Activated effector memory CD4-positive, alpha-beta T cell treated with Interleukin-2 at 50 U/mL for 16 hours (primary cell): Measurements from ENCODE around the gene MYRIP.
"Not testable (repeated sequence)": the region's sequence is repeated elsewhere in the genome, so short reads cannot be mapped to it uniquely, and the experiment has no call there.

Experiments used
- DNase-seq: peaks from one replicate; pipeline ENCODE4 v3.0.0-alpha.2; 2020

The MYRIP gene

DNA sequence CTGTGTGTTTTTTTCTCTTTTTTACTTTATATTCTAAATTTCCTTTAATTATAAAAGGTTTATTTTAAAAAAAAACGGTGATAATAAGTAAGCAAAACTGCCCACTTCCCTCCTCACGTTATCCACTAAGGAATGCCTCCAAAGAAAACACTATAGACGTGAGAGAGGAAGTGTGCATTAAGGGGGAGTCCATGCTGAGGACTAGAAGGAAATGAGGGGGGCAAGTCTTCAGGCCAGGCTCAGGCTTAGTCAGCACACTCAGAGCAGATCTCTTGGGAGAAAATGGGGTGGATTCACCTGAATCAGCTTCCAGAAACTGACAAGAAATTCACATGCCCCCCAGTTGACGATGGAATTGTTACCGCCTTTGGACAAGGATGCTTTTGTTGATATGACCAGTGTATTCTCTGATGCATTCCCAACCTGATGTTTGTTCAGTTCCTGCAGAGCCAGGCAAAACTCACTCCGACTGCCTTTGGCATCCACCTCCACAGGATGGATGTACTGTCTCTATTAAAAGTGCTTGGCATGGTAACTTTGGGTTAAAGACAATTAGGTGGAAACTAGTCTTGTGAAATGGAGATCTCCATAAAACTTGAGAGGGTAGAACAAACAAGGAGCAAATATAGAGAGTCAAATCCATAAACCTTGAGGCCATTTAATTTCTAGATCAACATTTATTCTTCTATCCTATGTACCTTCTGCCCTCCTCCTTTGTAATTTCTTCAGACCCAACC is 167.8 kb downstream of the MYRIP start:
- no peak for DNase-seq

DNA sequence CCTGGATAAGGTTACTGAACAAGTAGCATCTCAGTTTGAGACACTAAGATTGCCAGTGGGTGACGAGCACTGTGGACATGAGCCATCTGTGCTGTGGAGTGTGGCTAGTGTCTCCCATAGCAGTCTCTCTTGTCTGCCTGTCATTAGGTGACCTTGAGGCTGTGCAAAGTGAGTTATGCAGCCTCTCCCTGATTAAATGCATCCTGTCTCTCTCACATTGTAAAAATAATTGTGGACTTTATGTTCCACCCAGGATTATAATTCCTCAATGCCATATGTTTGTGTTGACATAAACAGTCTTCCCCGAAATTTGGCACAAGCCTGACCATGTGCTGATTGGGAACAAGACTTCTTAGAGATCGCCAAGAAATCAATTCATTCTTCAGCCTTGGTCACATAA is 168.9 kb downstream of the MYRIP start:
- no peak for DNase-seq

DNA sequence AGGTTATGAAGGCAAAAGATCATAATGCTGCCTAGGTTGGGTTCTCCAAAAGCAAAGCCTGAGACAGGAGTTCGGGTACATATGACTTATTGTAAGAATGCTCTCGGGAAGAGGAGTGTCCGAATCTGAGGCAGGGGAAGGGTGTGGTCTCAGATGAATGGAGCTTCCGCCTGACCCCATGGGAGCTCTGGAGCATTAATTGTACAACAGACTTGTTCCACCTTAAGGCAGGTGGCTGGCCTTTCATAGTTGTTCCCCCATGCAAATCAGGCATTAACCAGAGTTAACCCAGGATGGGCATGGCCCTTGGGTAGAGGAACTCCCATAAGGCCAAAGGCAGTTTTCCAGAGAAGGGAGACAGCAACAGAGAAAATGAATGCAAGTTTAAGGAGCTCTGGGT is 170.6 kb downstream of the MYRIP start:
- no peak for DNase-seq

DNA sequence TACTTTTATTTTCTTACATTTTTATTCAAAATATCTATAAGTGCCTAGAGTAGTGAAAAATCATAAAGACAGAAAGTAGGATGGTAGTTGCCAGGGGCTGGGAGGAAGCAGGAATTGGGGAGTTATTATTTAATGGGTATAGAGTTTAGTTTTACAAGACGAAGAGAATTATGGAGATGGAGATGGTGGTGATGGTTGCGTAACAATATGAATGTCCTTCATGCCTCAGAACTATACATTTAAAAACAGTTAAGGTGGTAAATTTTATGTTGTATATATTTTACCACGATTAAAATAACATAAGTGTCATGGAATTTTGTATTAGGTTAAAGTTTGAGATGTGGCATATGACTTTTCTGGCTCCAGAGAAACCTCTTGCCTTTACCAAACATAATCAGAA is 171.4 kb downstream of the MYRIP start:
- no peak for DNase-seq

DNA sequence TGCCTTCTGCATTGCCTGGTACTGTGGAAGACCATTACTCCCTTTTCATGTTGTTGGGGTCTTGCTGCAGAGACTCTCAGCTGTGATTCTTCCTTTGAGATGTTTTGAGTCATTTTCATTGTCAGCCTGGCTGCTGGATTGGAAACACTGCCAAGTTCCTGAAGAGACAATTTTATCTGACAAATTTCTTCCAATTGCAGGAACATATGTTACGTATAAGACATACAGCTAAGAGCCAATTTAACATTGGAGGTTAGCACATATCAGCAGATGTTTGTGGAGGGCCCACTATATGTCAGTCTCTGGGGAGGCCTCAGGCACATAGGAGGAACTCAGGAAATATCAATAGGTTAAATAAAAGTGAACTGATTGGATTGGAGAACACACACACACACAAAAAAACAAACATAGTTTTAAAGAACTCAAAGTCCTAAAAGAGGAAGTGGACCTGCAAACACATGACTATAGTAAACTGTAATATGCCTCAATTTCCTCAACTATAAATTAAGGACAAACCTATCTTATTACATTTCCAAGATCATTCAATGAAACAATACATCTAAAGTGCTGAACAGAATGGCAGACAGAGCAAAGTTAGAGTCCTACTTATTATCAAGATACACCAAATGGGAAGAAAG is 172.3 kb downstream of the MYRIP start:
- no peak for DNase-seq

DNA sequence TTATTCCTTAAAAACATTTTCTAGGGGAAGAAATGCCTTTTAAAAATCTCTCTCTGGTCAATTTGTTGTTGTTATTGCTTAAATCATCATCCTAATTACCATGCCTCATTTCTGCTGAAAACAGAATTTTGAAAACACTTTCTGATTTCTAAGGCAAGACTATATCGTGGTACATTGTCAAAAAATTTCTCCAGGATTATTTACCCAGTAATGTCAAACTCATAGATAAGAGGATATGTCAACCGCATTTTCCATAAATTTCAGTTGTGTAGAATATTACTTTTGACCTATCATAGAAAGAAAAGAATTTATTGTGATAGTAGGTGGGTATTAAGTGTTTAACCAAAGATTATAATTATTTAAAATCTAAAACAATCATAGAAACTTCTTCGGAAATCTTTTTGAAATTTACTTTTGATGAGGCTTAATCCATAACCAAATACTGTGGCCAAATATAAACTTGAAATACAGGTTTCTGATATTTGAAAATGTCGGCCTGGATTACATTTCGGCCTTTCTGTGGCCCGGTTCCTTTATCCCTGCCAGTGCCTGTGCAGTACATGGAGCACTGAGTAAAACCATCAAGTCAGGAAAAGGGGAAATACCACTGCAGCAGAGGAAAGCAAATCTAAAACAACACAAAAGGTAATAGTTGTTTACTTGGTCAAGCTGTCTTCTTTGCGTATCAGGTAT is 173.4 kb downstream of the MYRIP start:
- no peak for DNase-seq

DNA sequence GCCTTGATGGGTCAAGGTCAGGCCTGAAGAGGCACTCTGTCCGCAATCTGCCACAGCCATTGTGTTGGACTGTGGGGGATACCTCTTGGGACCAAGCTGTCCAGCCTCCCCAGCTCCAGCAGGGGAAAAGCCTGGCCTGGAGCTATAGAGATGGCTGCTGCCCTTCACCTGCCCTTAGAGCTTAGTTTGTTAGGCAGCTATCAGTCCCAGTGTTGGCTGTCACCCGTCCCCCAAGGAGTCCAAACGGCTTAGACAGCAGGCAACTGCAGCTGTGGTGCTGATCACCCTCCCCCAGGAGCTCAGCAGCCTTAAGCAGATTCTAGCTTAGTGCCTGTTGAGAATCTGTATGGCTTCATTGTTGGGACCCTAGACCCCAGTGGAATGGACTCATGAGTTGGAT is 180.3 kb downstream of the MYRIP start:
- DNase-seq, result no peak

DNA sequence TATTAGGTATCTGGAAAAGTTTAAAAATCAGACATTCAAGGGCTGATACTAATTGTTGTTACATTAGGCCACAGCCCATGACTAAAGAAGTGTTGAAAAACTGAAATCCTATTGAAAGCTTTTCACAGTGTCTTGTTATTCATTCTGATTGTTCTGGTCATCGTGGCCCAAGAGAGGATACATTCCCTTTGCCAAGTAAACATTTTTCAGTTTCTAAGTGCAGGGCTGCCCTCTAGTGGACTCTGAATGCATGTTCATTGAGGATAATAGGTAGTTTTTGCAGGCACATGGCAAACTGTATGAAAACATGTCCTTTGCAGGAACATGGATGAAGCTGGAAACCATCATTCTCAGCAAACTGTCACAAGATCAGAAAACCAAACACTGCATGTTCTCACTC is 181.1 kb downstream of the MYRIP start:
- DNase-seq, result no peak

DNA sequence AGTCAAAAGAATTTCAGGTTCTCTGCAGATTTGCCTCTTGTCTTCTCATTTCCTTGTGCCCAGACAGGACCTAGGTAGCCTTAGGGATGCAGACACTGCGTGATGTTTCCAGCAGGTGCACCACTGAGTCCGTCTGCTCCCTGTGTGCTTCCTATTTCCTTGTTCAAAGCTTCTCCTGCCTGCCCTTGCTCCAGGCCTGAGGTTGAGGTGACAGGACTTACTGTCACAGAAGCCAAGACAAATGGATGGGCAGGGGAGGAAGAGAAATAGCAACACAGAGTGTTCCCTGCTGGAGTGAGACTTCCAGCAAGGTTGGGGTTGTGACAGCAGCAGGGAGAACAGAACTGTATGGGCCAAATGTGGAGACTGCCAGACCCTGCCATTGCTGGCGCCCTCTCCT is 199.4 kb downstream of the MYRIP start:
- DNase-seq, result no peak

DNA sequence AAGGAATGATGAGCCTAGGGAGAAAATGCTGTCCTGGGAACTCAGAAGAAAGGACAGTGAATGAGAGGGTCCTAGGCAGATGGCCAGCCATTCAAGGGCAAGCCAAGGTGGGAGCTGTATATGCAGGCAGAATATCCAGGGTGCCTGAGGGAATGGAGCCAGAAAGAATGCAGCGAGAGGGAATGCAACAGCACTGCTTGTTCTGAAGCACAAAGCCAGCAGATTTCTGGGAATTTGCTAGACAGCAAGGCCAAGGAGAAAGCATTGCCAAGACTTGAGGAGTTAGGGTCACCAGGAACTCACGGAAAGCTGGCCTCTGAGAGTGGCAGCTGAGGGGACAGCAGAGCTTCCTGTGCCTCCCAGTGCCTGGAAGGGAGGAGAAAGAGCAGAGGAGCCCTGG is 200.6 kb downstream of the MYRIP start:
- DNase-seq, result no peak

DNA sequence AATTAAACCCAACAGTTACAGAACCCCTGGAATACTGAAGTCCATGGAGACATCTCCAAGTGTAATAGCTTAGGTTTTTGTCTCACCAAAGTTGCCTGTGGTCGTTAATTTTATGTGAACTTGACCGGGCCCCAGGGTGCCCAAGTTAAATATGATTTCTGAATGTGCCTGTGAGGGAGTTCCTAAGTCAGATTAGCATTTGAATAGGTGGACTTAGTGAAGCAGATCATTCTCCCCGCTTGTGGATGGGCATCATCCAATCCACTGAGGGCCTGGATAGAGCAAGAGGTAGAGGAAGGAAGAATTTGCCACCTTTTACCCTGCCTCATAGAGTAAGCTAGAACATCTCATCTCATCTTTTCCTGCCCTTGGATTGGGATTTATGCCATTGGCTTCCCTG is 203.0 kb downstream of the MYRIP start:
- DNase-seq, result no peak

DNA sequence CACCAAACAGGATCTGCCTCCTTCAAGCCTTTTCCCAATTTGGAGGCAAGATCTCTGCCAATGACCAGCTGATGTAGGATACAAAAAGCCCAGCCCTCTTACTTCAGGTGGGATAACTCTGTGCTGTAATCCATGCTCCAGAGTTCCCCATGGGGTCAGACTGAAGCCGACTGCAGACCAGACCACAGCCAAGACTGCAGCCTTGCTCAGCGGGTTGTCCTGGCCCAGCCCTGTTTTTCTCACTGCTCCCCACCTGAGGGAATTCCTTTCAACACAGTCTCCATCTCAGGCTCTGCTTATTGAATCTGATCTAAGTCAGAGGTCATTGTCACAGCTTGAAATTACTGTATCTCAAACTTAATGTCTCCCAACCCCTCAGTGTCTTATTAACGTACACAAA is 207.0 kb downstream of the MYRIP start:
- no peak for DNase-seq

DNA sequence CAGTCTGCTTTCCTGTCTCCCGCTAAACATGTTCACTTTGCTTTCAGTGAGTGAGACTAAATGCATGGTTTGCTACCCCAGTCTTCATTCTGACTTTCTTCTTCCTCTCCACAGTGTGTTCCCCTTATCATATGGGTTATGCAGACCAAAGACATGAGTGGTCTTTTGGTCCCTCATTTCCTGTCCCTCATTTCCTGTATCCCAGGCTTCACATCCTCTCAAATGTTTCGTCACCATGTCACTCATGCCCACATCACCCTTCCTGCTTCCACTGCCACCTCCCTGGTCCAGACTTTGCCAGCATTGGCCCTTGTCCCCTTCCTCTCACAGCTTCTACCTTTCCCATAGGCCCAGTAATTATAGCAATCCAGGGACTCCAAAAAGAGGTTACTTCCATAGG is 209.0 kb downstream of the MYRIP start:
- DNase-seq, result no peak

DNA sequence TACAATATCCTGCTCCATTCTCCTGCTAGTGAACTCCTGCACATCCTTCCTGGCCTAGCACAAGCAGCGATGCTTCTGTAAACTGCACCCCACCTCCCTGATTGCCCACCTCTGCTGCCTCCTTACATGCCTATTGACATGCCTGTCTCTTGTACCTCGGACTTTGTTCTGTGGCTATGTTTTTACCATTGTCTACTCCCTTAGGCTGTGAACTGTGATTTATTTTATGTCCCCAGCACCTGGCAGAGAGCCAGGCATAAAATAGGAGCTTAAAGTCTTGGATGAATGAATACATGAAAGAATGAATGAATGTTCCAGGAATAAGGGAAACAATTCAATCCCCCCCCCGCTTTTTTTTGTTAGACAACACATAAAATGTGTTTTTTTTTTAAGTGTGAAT is 210.0 kb downstream of the MYRIP start:
- no peak for DNase-seq

DNA sequence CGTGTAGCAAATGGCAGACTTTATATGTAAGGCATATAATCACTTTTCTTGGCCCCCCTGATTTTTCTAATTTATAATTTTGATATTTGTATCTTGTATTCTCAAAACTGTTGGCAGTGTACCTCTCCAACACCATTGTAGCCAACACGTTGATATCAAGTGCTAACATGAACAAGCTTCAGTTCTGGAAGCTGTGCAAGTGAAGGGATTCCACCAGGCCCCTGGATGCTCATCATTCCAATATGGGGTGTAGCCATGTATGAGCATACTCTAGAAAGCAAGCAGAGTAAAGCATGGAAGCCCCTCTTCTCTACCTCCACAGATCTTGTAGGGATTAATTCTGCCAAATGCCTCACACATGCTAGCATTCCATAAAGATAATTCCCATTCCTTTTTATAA is 211.3 kb downstream of the MYRIP start:
- DNase-seq, result no peak

DNA sequence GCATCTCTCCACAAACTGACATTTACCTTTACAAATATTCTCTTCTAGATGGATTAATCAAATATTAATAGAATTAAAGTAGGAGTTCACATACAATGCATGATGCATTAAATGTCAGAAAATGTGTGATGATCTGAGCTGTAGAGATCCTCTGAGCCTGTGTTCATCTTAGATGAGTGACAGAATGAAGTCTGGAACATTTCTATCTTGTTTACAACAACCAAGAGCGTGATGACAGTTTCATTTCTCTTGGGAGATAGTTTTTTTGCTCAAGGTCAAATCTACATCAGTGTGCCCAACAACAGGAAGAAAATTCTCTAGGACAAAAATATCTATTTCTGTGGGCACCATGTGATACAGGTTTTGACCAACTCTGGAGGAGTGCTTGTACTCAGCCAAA is 211.9 kb downstream of the MYRIP start:
- DNase-seq, result no peak

DNA sequence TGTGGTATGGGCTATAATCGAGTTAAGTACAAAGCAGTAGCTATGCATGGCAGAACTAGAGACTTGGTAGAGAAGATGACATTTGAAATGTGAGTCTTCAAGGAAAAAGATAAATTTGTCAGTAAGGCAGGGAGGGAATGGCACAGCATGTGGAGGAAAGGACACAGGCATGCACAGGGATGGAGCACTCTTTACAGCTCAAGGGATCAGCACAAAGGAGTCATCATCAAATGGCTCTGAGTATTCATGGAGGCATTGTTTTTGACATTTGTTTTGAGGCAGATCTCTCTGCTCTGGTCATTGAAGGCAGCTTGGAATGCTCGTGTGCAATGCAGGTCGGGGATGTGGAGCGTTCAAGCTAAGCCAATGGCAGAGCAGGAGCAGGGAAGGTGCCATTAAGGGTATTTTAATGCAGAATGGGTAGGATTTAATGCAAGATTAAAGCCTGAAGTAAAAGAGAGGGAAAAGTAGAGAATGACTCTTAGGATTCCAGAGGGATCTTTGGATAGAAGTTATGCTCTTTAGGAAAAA is 213.0 kb downstream of the MYRIP start:
- no peak for DNase-seq

DNA sequence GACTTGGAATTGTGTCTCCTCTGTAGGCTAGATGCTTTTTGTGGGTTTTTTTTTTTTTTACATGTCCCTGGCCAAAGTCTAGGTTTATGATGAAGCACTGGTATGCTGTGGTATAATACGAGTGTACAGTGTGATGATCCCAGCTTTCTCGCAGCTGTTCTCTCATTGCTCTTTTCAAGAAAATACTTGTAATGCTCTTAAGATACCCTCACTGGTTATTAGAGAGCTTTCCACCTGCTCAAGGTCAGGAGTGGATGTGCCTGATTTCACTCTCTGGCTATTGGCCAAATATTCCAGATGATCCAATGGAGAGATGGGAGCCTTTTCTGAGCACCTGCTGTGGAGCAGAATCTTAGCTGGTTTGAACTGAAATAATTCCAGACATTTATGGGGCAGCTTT is 215.1 kb downstream of the MYRIP start:
- no peak for DNase-seq

DNA sequence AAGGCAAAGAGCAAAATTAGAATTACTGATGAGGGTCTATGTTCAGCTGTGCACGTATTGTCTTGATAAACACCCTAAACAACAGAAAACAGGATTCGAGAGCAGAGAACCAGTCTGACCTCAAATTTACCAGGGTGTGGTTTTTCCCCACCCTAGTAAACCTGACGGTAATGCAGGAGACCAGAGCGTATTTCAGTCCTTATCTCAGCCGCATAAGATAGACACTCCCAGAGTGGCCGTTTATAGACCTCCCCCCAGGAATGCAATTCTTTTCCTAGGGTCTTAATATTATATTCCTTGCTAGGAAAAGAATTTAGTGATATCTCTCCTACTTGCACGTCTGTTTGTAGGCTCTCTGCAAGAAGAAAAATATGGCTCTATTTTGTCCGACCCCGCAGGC is 216.5 kb downstream of the MYRIP start:
- not testable (repeated sequence) for DNase-seq

DNA sequence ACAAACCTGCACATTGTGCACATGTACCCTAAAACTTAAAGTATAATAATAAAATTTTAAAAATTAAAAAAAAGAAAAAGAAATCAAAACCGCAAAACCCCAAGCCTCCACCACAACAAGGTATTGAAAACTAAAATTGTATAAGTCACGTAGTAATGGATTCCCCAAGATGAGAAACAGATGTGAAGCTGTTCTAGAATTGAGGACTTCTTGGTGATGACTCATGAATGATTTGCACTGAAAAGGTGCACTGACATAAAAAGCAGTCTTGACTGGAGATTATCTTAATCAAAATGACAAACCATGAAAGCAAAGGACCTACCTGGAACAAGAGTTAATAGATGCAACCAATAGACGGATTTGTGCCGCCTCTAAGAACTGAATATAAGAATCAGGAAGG is 225.8 kb downstream of the MYRIP start:
- no peak for DNase-seq

DNA sequence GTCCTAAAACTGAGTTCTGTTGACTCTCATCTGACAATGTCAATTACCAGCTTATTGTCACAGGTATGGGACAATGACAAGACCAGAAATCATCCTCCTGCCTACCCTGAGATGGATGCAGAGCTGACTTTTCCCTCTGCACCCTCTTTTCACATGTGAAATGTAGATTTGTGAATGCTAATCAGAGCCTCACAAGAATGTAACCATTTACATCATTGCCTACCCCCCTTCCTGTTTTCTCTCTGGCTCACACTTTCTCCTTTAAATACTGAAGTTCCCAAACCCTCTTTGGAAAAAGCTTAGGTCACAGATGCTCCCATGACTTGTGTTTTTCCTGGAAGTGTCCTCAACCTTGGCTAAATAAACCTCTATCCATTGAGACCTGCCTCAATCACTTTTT is 228.2 kb downstream of the MYRIP start:
- no peak for DNase-seq

DNA sequence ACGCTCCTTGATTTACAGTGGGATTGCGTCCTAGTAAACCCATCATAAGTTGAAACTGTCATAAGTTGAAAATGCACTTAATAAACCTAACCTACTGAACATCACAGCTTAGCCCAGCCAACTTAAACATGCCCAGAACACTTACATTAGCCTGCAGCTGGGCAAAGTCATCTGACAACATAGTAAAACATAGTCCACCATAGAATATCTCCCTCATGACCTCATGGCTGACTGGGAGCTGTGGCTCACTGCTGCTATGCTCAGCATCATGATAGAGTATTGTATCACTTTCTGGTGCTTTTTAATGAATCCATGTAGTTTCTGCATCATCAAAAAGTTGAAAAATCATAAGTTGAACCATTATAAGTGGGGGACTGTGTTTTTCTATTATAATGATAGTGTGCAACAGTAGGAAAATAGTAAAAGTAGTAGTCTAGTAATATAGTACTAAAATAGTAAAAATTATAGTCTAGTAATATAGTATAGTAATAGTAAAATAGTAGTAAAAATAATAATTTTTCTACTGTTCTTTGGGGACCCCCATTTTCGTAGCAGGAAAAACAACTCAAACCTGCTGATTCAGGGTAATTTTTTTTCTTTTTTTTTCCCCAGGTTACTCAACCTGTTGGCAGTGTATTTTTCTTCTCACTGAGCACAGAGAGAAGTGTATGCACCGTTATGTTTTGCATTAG is 233.5 kb downstream of the MYRIP start:
- no peak for DNase-seq

DNA sequence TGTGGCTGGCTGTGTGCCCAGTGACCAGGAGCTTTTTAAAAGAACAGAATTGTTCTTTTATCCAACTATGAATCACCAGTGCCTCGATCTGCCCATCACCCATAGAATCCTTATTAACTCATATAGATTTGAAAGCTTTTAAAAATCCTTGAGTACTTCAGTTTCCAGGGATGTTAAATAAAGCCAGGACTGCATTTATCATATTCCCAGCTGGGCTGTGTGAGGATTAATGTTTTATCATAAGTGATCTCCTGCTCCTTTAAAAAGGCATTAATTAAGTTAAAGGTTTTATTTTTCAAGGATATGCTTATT is 234.0 kb downstream of the MYRIP start:
- DNase-seq, result no peak

DNA sequence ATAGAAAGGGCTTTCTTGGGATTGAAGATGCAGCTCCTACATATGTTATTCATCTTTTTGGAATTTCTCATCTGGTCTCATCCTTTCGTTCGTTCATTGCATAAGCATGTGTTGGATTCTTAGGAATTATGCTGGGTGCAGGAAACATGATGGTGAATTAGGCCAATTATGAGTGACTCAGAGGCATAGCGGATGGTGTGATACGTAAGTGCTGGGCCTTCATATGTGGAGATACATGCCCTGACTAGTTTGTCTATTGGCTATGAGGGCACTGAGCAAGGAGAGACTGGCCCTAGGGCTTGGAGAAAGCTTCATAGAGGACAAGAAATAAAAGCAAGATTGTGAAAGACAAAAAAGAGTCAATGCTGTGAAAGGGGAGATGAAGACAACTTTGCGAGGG is 235.1 kb downstream of the MYRIP start:
- DNase-seq, result no peak
